WERI-Rb-1 (cell line): ENCODE measurements around the gene RGS9.

Experiments used
- DNase-seq: peaks from one replicate; pipeline ENCODE4 v3.0.0-alpha.2; 2020
- H3K27ac ChIP-seq: fragments of 250-450 bp; sonication (Bioruptor Pico); 2 replicates; pipeline ENCODE4 v1.5.1; 2020; ENCODE audit warnings: mild to moderate bottlenecking, moderate library complexity
- H3K27me3 ChIP-seq: fragments of 250-450 bp; sonication (Bioruptor Pico); 2 replicates; pipeline ENCODE4 v1.5.1; 2021; ENCODE audit warnings: mild to moderate bottlenecking, low read depth, moderate library complexity; ENCODE audit not compliant: insufficient read depth, severe bottlenecking
- H3K36me3 ChIP-seq: fragments of 250-450 bp; sonication (Bioruptor Pico); 2 replicates; pipeline ENCODE4 v1.5.1; 2020; ENCODE audit warnings: mild to moderate bottlenecking, moderate library complexity
- H3K4me3 ChIP-seq: 2 replicates; pipeline ENCODE4 v1.5.1; 2011; ENCODE audit warnings: low read depth, mild to moderate bottlenecking, control low read depth, low read length
- H3K9me3 ChIP-seq: fragments of 250-450 bp; sonication (Bioruptor Pico); 2 replicates; pipeline ENCODE4 v1.5.1; 2021; ENCODE audit warnings: mild to moderate bottlenecking, moderate library complexity; ENCODE audit not compliant: severe bottlenecking
- TF ChIP-seq, protein P1 (sequence below): IDR thresholded peaks from 2 replicates; pipeline ENCODE4 v1.5.1; 2011; ENCODE audit warnings: low read depth, mild to moderate bottlenecking, control low read depth, inconsistent platforms, low read length

Gene RGS9

DNA sequence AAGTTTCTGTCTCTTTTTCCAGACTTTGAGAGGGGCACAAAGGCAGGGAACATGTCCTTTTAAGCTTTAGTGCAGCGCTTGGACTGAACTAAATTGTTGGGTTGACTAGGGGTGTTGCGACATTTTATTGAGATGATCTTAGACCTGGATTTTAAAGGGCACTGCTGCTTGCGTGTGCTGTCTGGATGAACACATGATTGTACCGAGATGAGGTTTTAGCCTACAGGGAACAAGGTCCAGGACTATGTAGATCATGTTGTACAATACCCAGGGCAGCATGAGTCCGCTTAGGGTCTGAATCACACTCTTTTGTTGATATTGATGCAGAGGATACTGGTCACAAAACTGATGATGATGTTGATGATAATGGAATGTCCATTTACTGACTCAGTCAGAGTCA is 5.2 kb upstream of the RGS9 start:
- Histone ChIP-seq H3K27ac (no peak overlapping the region), H3K9me3 (no peaks in the 10 kb centered on the region), H3K36me3 (no peaks in the 10 kb centered on the region), H3K27me3 (no peaks in the 10 kb centered on the region), H3K4me3 (no peak overlapping the region)
- TF ChIP-seq, protein P1, sequence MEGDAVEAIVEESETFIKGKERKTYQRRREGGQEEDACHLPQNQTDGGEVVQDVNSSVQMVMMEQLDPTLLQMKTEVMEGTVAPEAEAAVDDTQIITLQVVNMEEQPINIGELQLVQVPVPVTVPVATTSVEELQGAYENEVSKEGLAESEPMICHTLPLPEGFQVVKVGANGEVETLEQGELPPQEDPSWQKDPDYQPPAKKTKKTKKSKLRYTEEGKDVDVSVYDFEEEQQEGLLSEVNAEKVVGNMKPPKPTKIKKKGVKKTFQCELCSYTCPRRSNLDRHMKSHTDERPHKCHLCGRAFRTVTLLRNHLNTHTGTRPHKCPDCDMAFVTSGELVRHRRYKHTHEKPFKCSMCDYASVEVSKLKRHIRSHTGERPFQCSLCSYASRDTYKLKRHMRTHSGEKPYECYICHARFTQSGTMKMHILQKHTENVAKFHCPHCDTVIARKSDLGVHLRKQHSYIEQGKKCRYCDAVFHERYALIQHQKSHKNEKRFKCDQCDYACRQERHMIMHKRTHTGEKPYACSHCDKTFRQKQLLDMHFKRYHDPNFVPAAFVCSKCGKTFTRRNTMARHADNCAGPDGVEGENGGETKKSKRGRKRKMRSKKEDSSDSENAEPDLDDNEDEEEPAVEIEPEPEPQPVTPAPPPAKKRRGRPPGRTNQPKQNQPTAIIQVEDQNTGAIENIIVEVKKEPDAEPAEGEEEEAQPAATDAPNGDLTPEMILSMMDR = no peak
- no peak for DNase-seq

DNA sequence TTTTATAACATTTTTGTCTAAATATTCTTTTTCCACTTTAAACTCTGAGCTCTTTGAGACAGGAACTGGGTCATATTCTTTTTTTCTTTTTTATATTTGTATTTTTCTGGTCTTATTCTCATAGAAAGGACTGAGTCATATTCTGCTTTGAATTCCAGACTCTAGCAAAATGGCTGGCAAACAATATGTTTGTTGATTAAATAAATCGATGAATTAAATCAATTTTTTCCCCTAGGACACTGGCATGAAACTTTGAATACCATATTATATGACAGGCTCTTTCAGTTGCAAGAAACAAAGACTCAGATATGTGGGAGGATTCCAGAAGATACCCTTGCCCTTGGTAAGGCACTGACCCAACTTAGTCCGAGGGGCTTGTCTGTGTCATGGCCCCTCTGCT is 3.1 kb upstream of the RGS9 start:
- TF ChIP-seq, protein P1 = no peak
- no peak for DNase-seq
- no peaks in the 10 kb centered on the region for H3K36me3 ChIP-seq
- H3K27me3 ChIP-seq = peaks cover 14% of the 10 kb centered on the region
- H3K4me3 ChIP-seq = no peak overlapping the region
- no peak overlapping the region for H3K27ac ChIP-seq
- H3K9me3 ChIP-seq = no peaks in the 10 kb centered on the region

DNA sequence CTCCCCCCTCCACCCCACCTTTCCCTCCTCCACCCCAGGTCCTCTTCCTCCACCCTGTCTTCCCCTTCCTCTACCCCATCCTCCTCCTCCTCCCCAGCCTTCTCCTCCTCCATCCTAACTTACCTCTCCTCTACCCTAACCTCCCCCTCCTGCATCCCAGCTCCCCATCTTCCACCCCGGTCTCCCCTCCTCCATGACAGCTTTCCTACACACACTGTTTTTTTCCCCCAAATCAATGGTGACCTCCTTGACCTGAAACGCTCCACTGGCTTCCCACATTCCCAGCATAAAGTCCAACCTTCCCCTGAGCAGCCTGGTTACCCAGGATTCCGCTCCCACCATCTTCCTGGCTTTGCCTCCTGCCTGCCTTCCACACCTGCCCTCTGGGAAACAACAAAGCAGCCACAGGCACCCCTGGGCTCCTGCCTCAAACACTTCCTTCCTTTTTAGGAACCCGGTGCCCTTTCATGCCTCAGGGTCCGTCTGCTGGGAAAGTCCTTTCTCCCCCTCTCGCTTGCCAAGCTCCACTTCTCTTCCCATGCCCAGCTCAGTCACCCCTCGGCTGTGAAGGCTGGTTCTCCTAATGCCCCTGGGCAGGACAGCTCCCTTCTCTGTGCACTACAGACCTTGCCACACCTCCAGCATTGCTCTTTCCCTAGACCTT is 2.1 kb downstream of the RGS9 start:
- Histone ChIP-seq H3K27ac (no peak overlapping the region), H3K27me3 (peaks cover 22% of the 10 kb centered on the region), H3K4me3 (no peak overlapping the region), H3K36me3 (no peaks in the 10 kb centered on the region), H3K9me3 (no peaks in the 10 kb centered on the region)
- DNase-seq = no peak
- TF ChIP-seq, protein P1 = no peak

DNA sequence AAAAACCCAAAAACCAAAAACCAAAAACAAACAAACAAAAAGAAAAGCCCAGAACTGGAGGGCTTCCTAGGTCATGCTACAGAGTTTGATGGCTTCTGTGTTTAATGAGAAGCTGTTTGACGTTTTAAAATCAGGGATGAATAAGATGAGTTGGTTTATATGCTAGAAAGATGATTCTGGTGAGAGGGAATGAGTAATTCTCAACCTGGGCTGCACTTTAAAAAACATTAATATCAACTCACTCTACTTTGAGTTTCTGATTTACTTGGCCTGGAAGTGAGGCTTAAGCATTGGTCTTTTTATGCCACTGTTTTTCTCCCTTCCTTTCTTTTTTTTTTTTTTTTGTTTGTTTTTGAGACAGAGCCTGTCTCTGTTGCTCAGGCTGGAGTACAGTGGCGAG is 5.1 kb downstream of the RGS9 start:
- TF ChIP-seq, protein P1 = no peak
- H3K36me3 ChIP-seq = no peaks in the 10 kb centered on the region
- H3K9me3 ChIP-seq = no peaks in the 10 kb centered on the region
- H3K4me3 ChIP-seq = no peak overlapping the region
- no peak for DNase-seq
- no peak overlapping the region for H3K27ac ChIP-seq
- H3K27me3 ChIP-seq = peaks cover 22% of the 10 kb centered on the region

DNA sequence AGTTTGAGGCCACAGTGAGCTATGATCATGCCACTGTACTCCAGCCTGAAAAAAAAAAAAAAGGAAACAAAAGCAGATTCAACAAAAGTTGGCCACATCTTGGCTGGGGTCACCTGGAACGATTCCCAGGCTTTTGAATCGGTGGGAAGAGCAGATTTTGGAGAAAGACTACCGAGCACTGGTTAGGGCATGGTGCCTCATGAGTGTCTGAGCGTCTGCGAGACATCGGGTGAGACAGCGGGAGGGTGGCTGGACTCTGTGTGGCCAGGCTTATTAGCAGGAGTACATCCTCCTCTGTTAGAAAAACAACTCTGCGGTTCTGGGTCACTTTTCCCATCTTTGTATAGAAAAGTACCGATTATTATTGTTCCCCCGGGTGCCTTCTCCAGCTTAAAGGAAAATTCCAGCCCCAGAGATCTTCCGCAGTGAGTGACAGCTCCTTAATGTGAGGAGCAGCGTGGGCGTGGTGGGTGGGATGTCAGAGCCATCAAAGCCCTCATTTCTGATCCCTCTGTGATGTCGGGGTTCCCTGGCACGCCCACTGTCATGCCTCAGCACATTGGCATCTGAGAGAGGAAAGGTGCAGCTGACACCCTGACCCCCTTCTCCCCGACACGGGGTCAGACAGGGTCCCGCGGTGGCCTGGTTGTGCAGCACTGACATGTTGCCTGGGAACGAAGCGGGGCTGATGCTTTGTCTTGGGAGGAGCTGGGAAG is 6.9 kb downstream of the RGS9 start:
- DNase-seq = no peak
- Histone ChIP-seq H3K36me3 (no peaks in the 10 kb centered on the region), H3K4me3 (no peak overlapping the region), H3K9me3 (no peaks in the 10 kb centered on the region), H3K27ac (no peak overlapping the region), H3K27me3 (peaks cover 7% of the 10 kb centered on the region)
- TF ChIP-seq, protein P1 = no peak
